Left renal cortex interstitium (tissue), 4 donors: ENCODE data around the gene RUNX3. TPM values are rescaled to one million over a fixed set of nuclear protein-coding genes. Genes with fewer than 3 reads are reported as not detected.
A peak's percentile ranks its signal among the peaks of the same experiment; 100 is the strongest.

Experiments
- DNase-seq, 4 donors: peaks; one replicate each; pipeline ENCODE4 v3.0.0-alpha.2; 2013; ENCODE audit warnings: low read depth in 4 of 4, low spot score in 2 of 4, missing footprints in 1 of 4
- polyA plus RNA-seq, 4 donors: library from polyadenylated mRNA; unstranded; fragments of 120-200 nt; gene quantifications; one replicate each; pipeline ENCODE4 v1.2.1, GENCODE V29; 2013; ENCODE audit not compliant: insufficient read length in 4 of 4

Gene RUNX3
- polyA plus RNA-seq, 4 donors, result 0.44 to 0.81 (median 0.57) TPM

DNA sequence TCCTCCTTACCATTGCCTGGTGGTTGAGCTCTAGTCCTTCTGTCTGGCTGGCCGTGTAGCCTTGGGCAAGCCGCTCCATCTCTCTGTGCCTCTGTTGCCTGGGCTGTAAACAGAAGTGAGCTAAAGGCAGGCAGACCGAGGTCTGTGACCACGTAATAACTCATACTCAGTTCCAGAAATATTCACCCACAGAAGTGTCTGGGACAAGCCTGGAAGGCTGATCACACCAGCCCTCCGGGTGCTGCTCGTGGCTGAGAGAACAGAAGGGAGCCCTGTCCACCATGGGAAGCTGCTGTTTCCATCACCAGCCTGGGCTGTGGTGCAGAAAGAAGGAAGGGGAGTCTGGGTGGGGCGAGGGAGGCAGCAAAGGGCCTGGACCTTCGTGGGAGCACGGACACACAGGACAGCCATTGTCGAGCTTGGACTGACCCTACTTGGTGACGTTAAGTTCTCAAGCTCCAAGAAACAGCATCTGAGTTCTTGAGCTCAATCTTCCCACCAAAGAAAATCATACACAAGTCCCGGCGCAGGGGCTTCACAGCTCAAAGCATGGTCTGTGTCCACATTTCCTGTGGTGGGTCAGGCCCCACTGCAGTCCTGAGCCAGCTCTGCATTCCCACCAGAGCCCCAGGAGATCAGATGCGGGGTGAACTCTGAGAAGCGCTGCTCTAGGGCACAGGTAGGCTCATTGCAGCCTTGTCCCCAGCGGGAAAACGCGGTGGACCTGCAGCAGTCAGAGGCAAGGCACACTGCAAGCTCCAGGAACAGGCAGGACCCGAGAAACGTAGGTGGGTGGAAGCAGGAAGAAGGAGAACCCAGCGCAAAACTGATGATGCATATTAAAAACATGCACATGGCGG, 61.8 kb downstream of the RUNX3 start:
- DNase-seq, result no peak

GRCh38 chr1:24867084-24867870, 62.8 kb downstream of the RUNX3 start:
- DNase-seq, result no peak

GRCh38 chr1:24866211-24867083, 63.6 kb downstream of the RUNX3 start:
- no peak for DNase-seq

DNA sequence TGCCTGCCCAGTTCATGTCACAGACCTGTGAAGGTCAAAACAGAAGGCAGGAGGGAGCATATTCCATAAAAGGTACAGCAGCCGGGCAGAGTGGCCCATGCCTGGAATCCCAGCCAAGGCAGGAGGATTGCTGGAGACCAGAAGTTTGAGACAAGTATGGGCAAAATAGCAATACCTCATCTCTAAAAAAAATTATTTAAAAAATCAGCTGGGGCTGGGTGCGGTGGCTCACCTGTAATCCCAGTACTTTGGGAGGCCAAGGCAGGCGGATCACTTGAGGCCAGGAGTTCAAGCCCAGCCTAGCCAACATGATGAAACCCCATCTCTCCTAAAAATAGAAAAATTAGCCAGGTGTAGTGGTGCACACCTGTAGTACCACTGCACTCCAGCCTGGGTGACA, 64.5 kb downstream of the RUNX3 start:
- DNase-seq, result no peak

GRCh38 chr1:24865168-24865567, 64.9 kb downstream of the RUNX3 start:
- no peak for DNase-seq

GRCh38 chr1:24864370-24864777, 65.7 kb downstream of the RUNX3 start:
- DNase-seq, result peak in 1 of 4 donors; percentile 46

- DNase-seq, result no peak
These were observed 67.1 kb downstream of the RUNX3 start for GRCh38 chr1:24862775-24863483.

- no peak for DNase-seq
These were observed 68.0 kb downstream of the RUNX3 start for GRCh38 chr1:24861821-24862727.

- DNase-seq, result no peak
These were observed 69.2 kb downstream of the RUNX3 start for GRCh38 chr1:24860841-24861240.

DNA sequence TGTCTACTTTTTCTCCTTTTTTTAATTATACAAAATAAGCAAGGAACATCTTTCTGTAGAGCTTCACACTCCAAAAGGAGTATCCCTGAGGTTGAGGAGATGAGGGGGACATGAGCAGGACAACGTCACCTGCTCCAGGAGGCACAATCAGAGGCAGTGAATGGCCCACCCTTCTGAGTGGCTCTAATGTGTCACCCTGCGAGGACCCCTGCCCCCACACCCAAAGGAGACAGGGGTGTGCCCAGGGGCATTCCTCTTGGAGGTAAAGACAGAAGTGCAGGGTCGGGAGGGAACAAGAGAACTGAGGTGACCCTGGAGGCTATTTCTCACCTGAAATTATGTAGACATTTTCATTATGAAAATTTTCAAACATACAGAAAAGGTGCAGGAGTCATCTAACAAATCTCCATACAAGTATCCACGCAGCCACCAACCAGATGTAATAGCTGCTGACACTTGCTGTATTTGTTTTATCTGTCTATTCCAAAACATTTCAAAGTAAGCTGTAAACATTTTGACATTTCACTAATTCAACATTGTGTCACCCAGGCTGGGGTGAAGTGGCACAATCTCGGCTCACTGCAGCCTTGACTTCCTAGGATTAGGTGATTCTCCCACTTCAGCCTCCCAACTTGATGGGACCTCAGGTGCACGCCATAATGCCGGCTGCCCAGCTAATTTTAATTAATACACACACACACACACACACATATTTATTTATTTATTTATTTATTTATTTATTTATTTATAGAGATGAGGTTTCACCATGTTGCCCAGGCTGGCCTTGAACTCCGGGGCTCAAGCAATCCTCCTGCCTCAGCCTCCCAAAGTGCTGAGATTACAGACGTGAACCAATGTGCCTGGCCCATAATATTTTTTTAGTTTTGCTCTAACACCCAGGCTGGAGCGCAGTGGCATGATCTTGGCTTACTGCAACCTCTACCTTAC, 70.7 kb downstream of the RUNX3 start:
- DNase-seq, result no peak

GRCh38 chr1:24858277-24858676, 71.8 kb downstream of the RUNX3 start:
- no peak for DNase-seq

DNA sequence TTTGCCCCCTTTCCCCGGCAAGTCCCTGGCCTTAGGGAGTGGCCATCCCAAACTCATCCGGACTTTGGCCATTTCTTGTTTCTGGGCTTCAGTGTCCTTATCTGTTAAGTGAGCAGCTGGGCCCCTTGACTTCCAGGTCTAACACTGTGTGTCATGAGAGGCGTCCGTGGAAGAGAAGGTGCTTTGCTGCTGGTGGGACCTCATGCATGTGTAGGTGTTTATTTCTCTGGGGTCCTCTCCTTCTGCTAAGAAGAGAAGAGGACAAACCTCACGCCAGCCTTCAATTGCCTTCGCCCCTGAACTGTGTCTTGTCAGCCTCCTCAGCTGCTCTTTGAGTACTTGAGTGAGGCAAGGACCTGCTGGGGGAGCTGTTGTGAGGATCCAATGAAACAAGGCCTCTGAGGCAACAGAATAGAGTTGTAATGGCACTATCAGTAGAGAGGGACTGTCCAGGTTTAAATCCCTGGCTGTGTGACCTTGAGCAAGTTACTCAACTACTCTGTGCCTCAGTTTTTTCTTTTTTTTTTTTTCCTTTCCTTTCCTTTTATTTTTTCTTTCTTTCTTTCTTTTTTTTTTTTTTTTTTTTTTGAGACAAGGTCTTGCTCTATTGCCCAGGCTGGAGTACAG, 72.5 kb downstream of the RUNX3 start:
- DNase-seq, result no peak

DNA sequence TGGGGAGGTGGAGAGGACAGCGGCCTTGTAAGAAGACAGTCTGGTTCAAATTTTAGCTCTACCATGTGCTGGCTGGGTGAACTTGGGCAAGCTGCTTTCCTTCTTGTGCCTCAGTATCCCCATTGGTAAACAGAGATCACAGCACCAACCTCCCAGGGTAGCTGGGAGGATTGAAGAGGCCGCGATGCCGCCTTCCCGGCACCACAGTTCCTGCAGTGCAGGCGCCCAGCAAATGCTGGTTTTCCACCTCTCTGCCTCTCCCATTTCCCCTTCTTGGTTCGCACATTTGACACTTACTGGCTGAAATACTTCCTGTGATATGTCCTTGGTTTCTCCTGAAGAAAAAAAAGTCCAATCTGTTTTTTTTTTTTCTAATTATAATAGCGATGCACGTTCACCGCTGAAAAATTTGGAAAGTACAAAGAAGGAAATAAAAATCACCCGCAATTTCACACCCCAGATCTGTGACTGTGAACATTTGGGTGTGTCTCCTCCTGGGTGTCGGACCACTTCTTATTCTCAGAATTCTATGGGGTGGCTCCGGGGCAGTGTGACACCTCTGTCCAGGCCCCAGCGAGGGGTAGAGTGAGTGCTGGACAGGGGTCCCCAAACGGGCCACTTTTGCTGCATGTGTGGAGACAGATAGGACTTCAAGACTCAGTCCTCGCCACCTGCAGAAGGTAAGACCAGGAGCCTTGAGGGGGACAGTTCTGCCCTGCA, 73.1 kb downstream of the RUNX3 start:
- DNase-seq, result no peak

GRCh38 chr1:24855474-24855873, 74.6 kb downstream of the RUNX3 start:
- no peak for DNase-seq

GRCh38 chr1:24853649-24854048, 76.4 kb downstream of the RUNX3 start:
- DNase-seq, result no peak

- no peak for DNase-seq
These were observed 79.7 kb downstream of the RUNX3 start for GRCh38 chr1:24850328-24850920.
